Body of pancreas (tissue), 4 donors: ENCODE results near the gene CHRNA5. TPM values are rescaled to one million over a fixed set of nuclear protein-coding genes. Genes with fewer than 3 reads are reported as not detected.

Source experiments
- ATAC-seq: fragments of 150-250 bp; one replicate; pipeline ENCODE4 v1.9.1; 2016
- DNase-seq, 4 donors: peaks; one replicate each; pipeline ENCODE4 v3.0.0-alpha.2; 2019
- H3K27ac ChIP-seq, 4 donors: fragments of 200-600 bp; sonication (generic); 1 replicate in 3 of 4; 2 replicates in 1 of 4; pipeline versions ENCODE4 v1.5.1 to v1.6.1; 2016 to 2019; ENCODE audit warnings: mild to moderate bottlenecking in 1 of 4, mixed read lengths in 1 of 4, moderate library complexity in 1 of 4
- H3K27me3 ChIP-seq, 2 donors: fragments of 200-600 bp; sonication (generic); one replicate each; pipeline ENCODE4 v1.6.0; 2016; ENCODE audit warnings: mild to moderate bottlenecking in 1 of 2
- H3K36me3 ChIP-seq, 2 donors: fragments of 200-600 bp; sonication (generic); replicated peaks in 1 of 2; 2 replicates each; pipeline ENCODE4 v1.5.1; 2016; ENCODE audit warnings: low read depth in 2 of 2; ENCODE audit not compliant: insufficient read depth in 1 of 2
- H3K4me1 ChIP-seq: fragments of 200-600 bp; sonication (generic); one replicate; pipeline ENCODE4 v1.6.0; 2016
- H3K4me3 ChIP-seq, 2 donors: fragments of 200-600 bp; sonication (generic); 1 replicate in 1 of 2; 2 replicates in 1 of 2; pipeline ENCODE4 v1.5.1; 2016 to 2019
- H3K9me3 ChIP-seq, 3 donors: fragments of 200-600 bp; sonication (generic); 1 replicate in 2 of 3; 2 replicates in 1 of 3; pipeline ENCODE4 v1.5.1; 2016
- CTCF ChIP-seq, 7 experiments: fragments of 450-650 bp in 4 of 7; fragments of 200-600 bp in 3 of 7; sonication (generic) in 3 of 7; IDR thresholded peaks; one replicate each; pipeline ENCODE4 v1.5.1; 2016 to 2019; ENCODE audit warnings: antibody characterized with exemption in 7 of 7
- POLR2A ChIP-seq, 3 donors: fragments of 450-650 bp; IDR thresholded peaks; one replicate each; pipeline ENCODE4 v1.6.1; 2016; ENCODE audit warnings: antibody characterized with exemption in 3 of 3, mild to moderate bottlenecking in 2 of 3
- WGBS, 2 donors: methylation state at CpG; one replicate each; pipeline ENCODE4 v1.1.5; 2017; 5-methylcytosine and 5-hydroxymethylcytosine counted together
- intact Hi-C: fragments of 100-400 bp; cut with DNase I; formaldehyde crosslinking; loops from one replicate; pipeline ENCODE4 v1.15.1; 2023
- small RNA-seq: library from RNA; depleted of rRNA; stranded (forward); fragments of <200 nt; gene quantifications from one replicate; pipeline ENCODE3, GENCODE V24; 2016
- total RNA-seq, 2 donors: library from RNA; depleted of rRNA; stranded (reverse); fragments of >200 nt; gene quantifications; one replicate each; pipeline ENCODE4 v1.1.0, GENCODE V29; 2016

Gene CHRNA5
- total RNA-seq, 2 donors from 2014 or later, result 1.6 TPM; not detected in 1

- no peak for TF ChIP-seq POLR2A (IDR thresholded peaks at IDR 0.05)
- no peak for TF ChIP-seq CTCF (IDR thresholded peaks at IDR 0.05)
- intact Hi-C loops, result no loop called here
- WGBS, 2 donors, result 86 to 87% methylated on average over 5 of the region's 5 CpGs
- DNase-seq (no peak), ATAC-seq (no peak)
- no peaks in the 10 kb centered on the region for H3K36me3 ChIP-seq
- no peaks in the 10 kb centered on the region for H3K9me3 ChIP-seq
- H3K4me3 ChIP-seq, result no peak overlapping the region
- peaks cover 12% of the 10 kb centered on the region for H3K4me1 ChIP-seq
- no peak overlapping the region for H3K27ac ChIP-seq
- no peaks in the 10 kb centered on the region for H3K27me3 ChIP-seq
These were observed 77.0 kb downstream of the CHRNA5 start for GRCh38 chr15:78642331-78642730.

Small RNAs within 50 kb of the gene (small RNA-seq; reads per million reads assigned to genes)
- not detected for gene AC067863.2

Other genes starting within 250 kb of the CHRNA5 start
- gene CRABP1, start 225.2 kb upstream of the CHRNA5 start, total RNA-seq, result 1 to 10 TPM in 1 of 2 donors, not detected in 1; 1.6 TPM
- 10 to 100 TPM; 16.2 to 31.9 TPM for gene IREB2, start 127.3 kb upstream of the CHRNA5 start, total RNA-seq
- 1 to 10 TPM; 2.6 to 8.3 TPM for gene HYKK, start 57.9 kb upstream of the CHRNA5 start, total RNA-seq
- 10 to 100 TPM; 33.6 to 51.6 TPM for gene PSMA4, start 25.1 kb upstream of the CHRNA5 start, total RNA-seq
- gene CHRNA3, start 55.5 kb downstream of the CHRNA5 start, total RNA-seq, result under 1 TPM in 1 of 2 donors, not detected in 1; 0.52 TPM
- gene CHRNB4, start 75.7 kb downstream of the CHRNA5 start, total RNA-seq, result not detected
- 1 to 10 TPM in 1 of 2 donors, under 1 TPM in 1; 0.33 to 2.1 TPM for gene ADAMTS7, start 245.9 kb downstream of the CHRNA5 start, total RNA-seq